HepG2 (cell line): ENCODE results near the gene MLF1. TPM values are rescaled to one million over a fixed set of nuclear protein-coding genes. Genes with fewer than 3 reads are reported as not detected.

ENCODE experiments used
- ATAC-seq: fragments of 200-7000 bp; cut with Tn5 transposase; 3 replicates; pipeline ENCODE4 v1.9.1; 2020; ENCODE audit warnings: mild to moderate bottlenecking, moderate library complexity
- BruUV-seq: library from RNA; stranded (reverse); fragments of 400-500 nt; replicated peaks from 2 replicates; lab custom pipeline; 2021; lab: Mats Ljungman, UMichigan
- CTCF ChIA-PET: fragments of 300-600 bp; formaldehyde crosslinking; extraction: SDS; loops from one replicate; lab custom pipeline; 2021; ENCODE audit warnings: low total read pairs, inconsistent platforms, low intra/inter-chr PET ratio; lab: Yijun Ruan, JAX
- POLR2A ChIA-PET: fragments of 350-600 bp; sonication (Branson Sonifier 250); formaldehyde crosslinking; loops from one replicate; lab custom pipeline; 2020; ENCODE audit warnings: antibody characterized with exemption, inconsistent platforms; lab: Yijun Ruan, JAX
- DNase-seq: peaks from one replicate; pipeline ENCODE4 v3.0.0-alpha.2; 2015; ENCODE audit warnings: low spot score
- FAIRE-seq: peaks from 3 replicates; lab custom pipeline; 2011; peaks lifted over from hg19 to GRCh38; lab: Jason Lieb, UNC
- H2AFZ ChIP-seq: one replicate; pipeline ENCODE4 v1.6.1; 2011; ENCODE audit warnings: low read length, inconsistent platforms
- H3K27ac ChIP-seq: fragments of 300-600 bp; 3 replicates; pipeline ENCODE4 v1.8.0; 2011; ENCODE audit warnings: mixed run types, mild to moderate bottlenecking, mixed read lengths, low read length, inconsistent platforms; ENCODE audit not compliant: insufficient read depth; ENCODE audit errors: extremely low read length
- H3K27me3 ChIP-seq, 2 experiments: fragments of 200-600 bp in 1 of 2; 2 replicates in 1 of 2; 3 replicates in 1 of 2; pipeline versions ENCODE4 v1.6.0 to v1.8.0; 2011; ENCODE audit warnings: low read length in 2 of 2, mild to moderate bottlenecking in 2 of 2, moderate library complexity in 2 of 2, inconsistent platforms in 1 of 2; ENCODE audit not compliant: insufficient read depth in 2 of 2, control insufficient read depth in 1 of 2
- H3K36me3 ChIP-seq, 2 experiments: fragments of 200-600 bp in 1 of 2; replicated peaks in 1 of 2; 2 replicates in 1 of 2; 3 replicates in 1 of 2; pipeline versions ENCODE4 v1.5.1 to v1.8.0; 2011; ENCODE audit warnings: low read length in 2 of 2, inconsistent platforms in 1 of 2; ENCODE audit not compliant: insufficient read depth in 2 of 2, control insufficient read depth in 1 of 2
- H3K4me1 ChIP-seq: 2 replicates; pipeline ENCODE4 v1.5.1; 2012; ENCODE audit warnings: low read length, inconsistent platforms; ENCODE audit not compliant: insufficient read depth
- H3K4me2 ChIP-seq: 2 replicates; pipeline ENCODE4 v1.6.0; 2011; ENCODE audit warnings: low read depth, low read length, inconsistent platforms
- H3K4me3 ChIP-seq, 3 experiments: fragments of 200-600 bp in 1 of 3; sonication (generic), shearing (Covaris generic) in 1 of 3; replicated peaks in 1 of 3; 2 replicates each; pipeline ENCODE4 v1.5.1; 2011 to 2016; ENCODE audit warnings: low read length in 3 of 3, inconsistent platforms in 2 of 3, low read depth in 2 of 3, mild to moderate bottlenecking in 2 of 3, control low read depth in 1 of 3, mixed read lengths in 1 of 3; ENCODE audit not compliant: insufficient read depth in 1 of 3
- H3K79me2 ChIP-seq: one replicate; pipeline ENCODE4 v1.6.1; 2011; ENCODE audit warnings: low read length, inconsistent platforms; ENCODE audit not compliant: insufficient read depth
- H3K9ac ChIP-seq: 2 replicates; pipeline ENCODE4 v1.6.0; 2011; ENCODE audit warnings: mild to moderate bottlenecking, low read depth, low read length, inconsistent platforms; ENCODE audit not compliant: insufficient read depth
- H3K9me3 ChIP-seq: 2 replicates; pipeline ENCODE4 v1.5.1; 2012; ENCODE audit warnings: mild to moderate bottlenecking, low read length
- H4K20me1 ChIP-seq: 2 replicates; pipeline ENCODE4 v1.6.0; 2011; ENCODE audit warnings: inconsistent platforms, mild to moderate bottlenecking, low read length, moderate library complexity; ENCODE audit not compliant: insufficient read depth
- EEA1 ChIP-seq: sonication (generic); formaldehyde crosslinking; IDR thresholded peaks from 2 replicates; pipeline ENCODE4 v1.5.1; 2020; ENCODE audit warnings: mild to moderate bottlenecking, missing genetic modification reagents, borderline replicate concordance
- JARID2 ChIP-seq: sonication (generic); formaldehyde crosslinking; IDR thresholded peaks from 2 replicates; pipeline ENCODE4 v1.8.1; 2023; ENCODE audit warnings: missing genetic modification reagents, inconsistent platforms; ENCODE audit not compliant: insufficient replicate concordance
- MAFF ChIP-seq: IDR thresholded peaks from 2 replicates; pipeline ENCODE4 v1.6.1; 2011; ENCODE audit warnings: low read depth, low read length, improper control_type of control experiment
- MAFK ChIP-seq, 2 experiments: IDR thresholded peaks in 1 of 2; conservative IDR thresholded peaks in 1 of 2; 2 replicates each; pipeline ENCODE4 v1.6.1; 2011; ENCODE audit warnings: improper control_type of control experiment in 2 of 2, low read length in 2 of 2
- NFYC ChIP-seq: IDR thresholded peaks from 2 replicates; pipeline ENCODE4 v1.6.1; 2016; ENCODE audit warnings: missing genetic modification reagents, missing compliant biosample characterization
- SMC3 ChIP-seq: IDR thresholded peaks from 2 replicates; pipeline ENCODE4 v1.6.1; 2011; ENCODE audit warnings: low read length, improper control_type of control experiment
- SNAPC2 ChIP-seq: sonication (generic); formaldehyde crosslinking; IDR thresholded peaks from 2 replicates; pipeline ENCODE4 v1.8.1; 2022; ENCODE audit warnings: mild to moderate bottlenecking, missing genetic modification reagents
- ZNF17 ChIP-seq: sonication (generic); formaldehyde crosslinking; IDR thresholded peaks from 2 replicates; pipeline ENCODE4 v1.5.0; 2020; ENCODE audit warnings: mild to moderate bottlenecking, missing genetic modification reagents
- ZNF34 ChIP-seq: sonication (generic); formaldehyde crosslinking; IDR thresholded peaks from 2 replicates; pipeline ENCODE4 v1.4.0; 2020; ENCODE audit warnings: mild to moderate bottlenecking, missing genetic modification reagents, borderline replicate concordance
- ZNF354B ChIP-seq: sonication (generic); formaldehyde crosslinking; IDR thresholded peaks from 2 replicates; pipeline ENCODE4 v1.8.0; 2022; ENCODE audit warnings: mild to moderate bottlenecking, missing genetic modification reagents
- WGBS: methylation state at CpG from one replicate; pipeline ENCODE4 v1.1.6; 2017; ENCODE audit warnings: low lambda C conversion rate; 5-methylcytosine and 5-hydroxymethylcytosine counted together
- in situ Hi-C: cut with HindIII; loops from 2 replicates; pipeline ENCODE4 v1.10.0; 2017; ENCODE audit warnings: low pct_unique_long_range_greater_than_20kb; ENCODE audit not compliant: extremely low pct_ligation_motif_present
- intact Hi-C: fragments of 100-400 bp; cut with micrococcal nuclease; formaldehyde crosslinking; loops from one replicate; pipeline ENCODE4 v1.10.0; 2022; ENCODE audit not compliant: unreplicated experiment
- polyA plus RNA-seq, 8 experiments: library from polyadenylated mRNA; depleted of rRNA in 3 of 8; stranded (reverse) in 7 of 8; unstranded in 1 of 8; fragments of >200 nt; fragmentation: Illumina TruSeq in 4 of 8; extraction: Trizol in 4 of 8; gene quantifications; 2 replicates each; pipeline versions ENCODE4 v1.2.1 to v1.2.3, GENCODE V29; 2011 to 2016; ENCODE audit warnings: low read depth in 4 of 8, missing spikeins in 1 of 8, mixed read lengths in 1 of 8; ENCODE audit not compliant: insufficient read depth in 1 of 8
- total RNA-seq, 5 experiments: library from RNA; depleted of rRNA; stranded (reverse); fragments of >200 nt; fragmentation: Illumina TruSeq; extraction: Trizol; gene quantifications; 2 replicates each; pipeline ENCODE4 v1.2.3, GENCODE V29; 2016; ENCODE audit warnings: low read depth in 1 of 5
- TF ChIP-seq, protein P1 (sequence below): fragments of 450-650 bp; IDR thresholded peaks from 2 replicates; pipeline ENCODE4 v1.6.1; 2017
- TF ChIP-seq, protein P2 (sequence below): sonication (generic); formaldehyde crosslinking; IDR thresholded peaks from 2 replicates; pipeline ENCODE4 v1.4.0; 2020; ENCODE audit warnings: mild to moderate bottlenecking, missing genetic modification reagents, borderline replicate concordance

MLF1 gene
- total and polyA plus RNA-seq, 2 of the 13 experiments (the other 11 are each of a cell fraction or from before 2014, with no cell fraction given): 0.88 to 1.0 TPM

DNA sequence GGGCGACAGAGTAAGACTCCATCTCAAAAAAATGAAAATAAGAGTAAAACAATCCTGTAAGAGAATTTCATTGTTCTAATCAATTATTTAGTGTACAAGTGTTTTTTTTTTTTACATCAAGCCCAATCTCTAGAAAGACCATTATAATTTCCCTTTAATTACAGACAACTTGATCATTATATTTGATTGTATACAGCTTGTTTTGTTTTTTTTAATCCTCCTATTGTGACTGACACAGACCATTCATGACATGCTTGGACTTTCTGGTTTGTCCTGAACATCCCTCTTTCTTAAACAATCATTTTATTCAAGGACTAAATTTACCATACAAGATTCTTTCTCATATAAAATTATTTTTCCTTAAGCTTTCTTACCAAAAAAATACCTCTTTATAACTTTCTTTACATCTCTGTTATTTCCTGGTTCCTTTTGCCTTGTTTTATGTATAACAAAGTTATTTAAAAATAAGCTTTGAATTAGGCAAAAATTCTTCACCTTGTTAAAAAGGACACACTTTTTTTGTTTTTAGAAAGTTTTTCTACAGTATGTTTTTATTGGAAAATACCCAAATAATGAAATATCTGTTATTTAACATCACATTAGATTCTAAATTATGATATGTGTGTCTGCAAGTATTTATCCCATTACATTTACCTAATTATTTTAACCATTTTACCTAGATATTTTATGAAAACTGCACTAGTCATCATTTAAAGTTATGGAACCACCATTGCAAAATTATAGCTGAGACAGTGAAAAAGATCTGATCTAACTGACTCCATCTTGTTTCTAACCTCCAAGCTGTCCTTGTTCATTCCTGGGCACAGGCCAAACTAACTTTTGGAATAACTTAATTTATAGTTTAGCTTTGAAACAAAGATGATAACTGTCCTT is 47.2 kb downstream of the MLF1 start:
- FAIRE-seq (no peak), DNase-seq (no peak), ATAC-seq (no peak)
- H3K36me3 ChIP-seq: no peaks in the 10 kb centered on the region
- H3K4me3 ChIP-seq: no peak overlapping the region
- H2AFZ ChIP-seq: no peak overlapping the region
- TF ChIP-seq EEA1 (CRISPR knock-in tag): no peak
- TF ChIP-seq MAFK (conservative IDR thresholded peaks at IDR 0.05 in 1 of 2, IDR thresholded peaks at IDR 0.05 in 1 of 2; ENCODE audit: low read length in 2 of 2): peak; percentile 16 to 71; a peak in 2 of 4 replicates
- TF ChIP-seq MAFF: peak; percentile 39; the same call in 1 of the 2 replicates
- no peaks in the 10 kb centered on the region for H3K27me3 ChIP-seq
- no peaks in the 10 kb centered on the region for H3K79me2 ChIP-seq
- no peak overlapping the region for H3K4me2 ChIP-seq
- no peak overlapping the region for H3K9ac ChIP-seq
- 0% methylated on average over 1 of the region's 1 CpG for WGBS
- no peaks in the 10 kb centered on the region for H3K4me1 ChIP-seq
- peaks cover 34% of the 10 kb centered on the region for H3K9me3 ChIP-seq
- ChIA-PET CTCF (no interaction called here), POLR2A (no interaction called here)
- H4K20me1 ChIP-seq: no peaks in the 10 kb centered on the region
- H3K27ac ChIP-seq: no peak overlapping the region
- BruUV-seq: no TSS peak
- intact Hi-C loops (no loop called here), in situ Hi-C loops (no loop called here)

DNA sequence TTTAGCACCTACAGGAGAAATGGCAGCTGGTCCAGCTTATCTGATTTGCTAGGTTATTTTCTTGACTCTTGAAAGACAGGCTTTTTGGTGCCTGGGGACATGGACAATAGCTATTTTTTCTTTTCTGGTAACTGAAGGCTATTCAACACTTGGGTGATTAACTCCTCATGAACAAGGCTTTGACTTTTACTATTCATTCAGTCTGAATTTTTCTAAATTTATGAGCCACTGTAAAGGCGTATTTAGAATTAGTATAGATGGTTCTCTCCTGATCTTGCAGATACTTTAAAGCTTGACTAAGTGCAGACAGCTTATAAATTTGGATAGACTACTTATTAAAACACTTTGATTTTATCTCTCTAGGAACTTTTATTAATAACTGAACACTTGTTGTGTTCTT is 54.9 kb downstream of the MLF1 start:
- in situ Hi-C loops (no loop called here), intact Hi-C loops (no loop called here)
- Histone ChIP-seq H3K36me3 (no peaks in the 10 kb centered on the region), H3K27me3 (peaks cover 0 to 9% of the 10 kb centered on the region in 2 experiments; a peak in 1 of 5 replicates), H3K79me2 (no peaks in the 10 kb centered on the region), H2AFZ (no peak overlapping the region), H3K4me2 (no peak overlapping the region), H3K9ac (no peak overlapping the region), H3K4me3 (no peak overlapping the region), H3K9me3 (peaks cover 4% of the 10 kb centered on the region; the same call in 1 of the 2 replicates), H3K27ac (no peak overlapping the region), H4K20me1 (no peaks in the 10 kb centered on the region), H3K4me1 (no peaks in the 10 kb centered on the region)
- DNase-seq: no peak
- BruUV-seq: no TSS peak
- 7% methylated on average over 1 of the region's 1 CpG for WGBS
- no peak for FAIRE-seq
- POLR2A ChIA-PET: no interaction called here
- CTCF ChIA-PET: no interaction called here
- no peak for ATAC-seq
- no peak for TF ChIP-seq SNAPC2 (CRISPR knock-in tag)
- TF ChIP-seq ZNF17 (CRISPR knock-in tag): no peak
- TF ChIP-seq, protein P1, sequence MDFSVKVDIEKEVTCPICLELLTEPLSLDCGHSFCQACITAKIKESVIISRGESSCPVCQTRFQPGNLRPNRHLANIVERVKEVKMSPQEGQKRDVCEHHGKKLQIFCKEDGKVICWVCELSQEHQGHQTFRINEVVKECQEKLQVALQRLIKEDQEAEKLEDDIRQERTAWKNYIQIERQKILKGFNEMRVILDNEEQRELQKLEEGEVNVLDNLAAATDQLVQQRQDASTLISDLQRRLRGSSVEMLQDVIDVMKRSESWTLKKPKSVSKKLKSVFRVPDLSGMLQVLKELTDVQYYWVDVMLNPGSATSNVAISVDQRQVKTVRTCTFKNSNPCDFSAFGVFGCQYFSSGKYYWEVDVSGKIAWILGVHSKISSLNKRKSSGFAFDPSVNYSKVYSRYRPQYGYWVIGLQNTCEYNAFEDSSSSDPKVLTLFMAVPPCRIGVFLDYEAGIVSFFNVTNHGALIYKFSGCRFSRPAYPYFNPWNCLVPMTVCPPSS: no peak
- no peak for TF ChIP-seq SMC3
- TF ChIP-seq JARID2 (CRISPR knock-in tag): no peak
- no peak for TF ChIP-seq ZNF34 (CRISPR knock-in tag)
- TF ChIP-seq, protein P2, sequence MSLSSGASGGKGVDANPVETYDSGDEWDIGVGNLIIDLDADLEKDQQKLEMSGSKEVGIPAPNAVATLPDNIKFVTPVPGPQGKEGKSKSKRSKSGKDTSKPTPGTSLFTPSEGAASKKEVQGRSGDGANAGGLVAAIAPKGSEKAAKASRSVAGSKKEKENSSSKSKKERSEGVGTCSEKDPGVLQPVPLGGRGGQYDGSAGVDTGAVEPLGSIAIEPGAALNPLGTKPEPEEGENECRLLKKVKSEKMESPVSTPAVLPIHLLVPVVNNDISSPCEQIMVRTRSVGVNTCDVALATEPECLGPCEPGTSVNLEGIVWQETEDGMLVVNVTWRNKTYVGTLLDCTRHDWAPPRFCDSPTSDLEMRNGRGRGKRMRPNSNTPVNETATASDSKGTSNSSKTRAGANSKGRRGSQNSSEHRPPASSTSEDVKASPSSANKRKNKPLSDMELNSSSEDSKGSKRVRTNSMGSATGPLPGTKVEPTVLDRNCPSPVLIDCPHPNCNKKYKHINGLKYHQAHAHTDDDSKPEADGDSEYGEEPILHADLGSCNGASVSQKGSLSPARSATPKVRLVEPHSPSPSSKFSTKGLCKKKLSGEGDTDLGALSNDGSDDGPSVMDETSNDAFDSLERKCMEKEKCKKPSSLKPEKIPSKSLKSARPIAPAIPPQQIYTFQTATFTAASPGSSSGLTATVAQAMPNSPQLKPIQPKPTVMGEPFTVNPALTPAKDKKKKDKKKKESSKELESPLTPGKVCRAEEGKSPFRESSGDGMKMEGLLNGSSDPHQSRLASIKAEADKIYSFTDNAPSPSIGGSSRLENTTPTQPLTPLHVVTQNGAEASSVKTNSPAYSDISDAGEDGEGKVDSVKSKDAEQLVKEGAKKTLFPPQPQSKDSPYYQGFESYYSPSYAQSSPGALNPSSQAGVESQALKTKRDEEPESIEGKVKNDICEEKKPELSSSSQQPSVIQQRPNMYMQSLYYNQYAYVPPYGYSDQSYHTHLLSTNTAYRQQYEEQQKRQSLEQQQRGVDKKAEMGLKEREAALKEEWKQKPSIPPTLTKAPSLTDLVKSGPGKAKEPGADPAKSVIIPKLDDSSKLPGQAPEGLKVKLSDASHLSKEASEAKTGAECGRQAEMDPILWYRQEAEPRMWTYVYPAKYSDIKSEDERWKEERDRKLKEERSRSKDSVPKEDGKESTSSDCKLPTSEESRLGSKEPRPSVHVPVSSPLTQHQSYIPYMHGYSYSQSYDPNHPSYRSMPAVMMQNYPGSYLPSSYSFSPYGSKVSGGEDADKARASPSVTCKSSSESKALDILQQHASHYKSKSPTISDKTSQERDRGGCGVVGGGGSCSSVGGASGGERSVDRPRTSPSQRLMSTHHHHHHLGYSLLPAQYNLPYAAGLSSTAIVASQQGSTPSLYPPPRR (CRISPR knock-in tag): no peak
- no peak for TF ChIP-seq NFYC (CRISPR knock-in tag)
- TF ChIP-seq ZNF354B (CRISPR knock-in tag): no peak
